NCI-H146 treated with DMSO at 0.1 percent for 48 hours (cell line): Measurements from ENCODE around the gene IL1R2.

Experiments
- DNase-seq: peaks from one replicate; lab custom pipeline; 2025; ENCODE audit not compliant: unreplicated experiment; lab: John Stamatoyannopoulos, UW

IL1R2 gene

GRCh38 chr2:101991721-101992145 is at the start of gene IL1R2:
IL1R2 (plus strand) TSS chr2:101991960; CDS start chr2:102008576, 16,616 bp downstream.
- DNase-seq = no peak

- no peak for DNase-seq
These were observed 48.9 kb upstream of the IL1R2 start for GRCh38 chr2:101942851-101943250.

GRCh38 chr2:101946372-101947039 is 45.3 kb upstream of the IL1R2 start:
- no peak for DNase-seq

GRCh38 chr2:101947374-101947773 is 44.4 kb upstream of the IL1R2 start:
- DNase-seq = no peak

GRCh38 chr2:101948625-101949155 is 43.1 kb upstream of the IL1R2 start:
- no peak for DNase-seq

GRCh38 chr2:101949304-101949703 is 42.5 kb upstream of the IL1R2 start:
- DNase-seq = no peak

GRCh38 chr2:101951296-101951695 is 40.5 kb upstream of the IL1R2 start:
- DNase-seq = no peak

GRCh38 chr2:101952551-101952950 is 39.2 kb upstream of the IL1R2 start:
- no peak for DNase-seq

GRCh38 chr2:101956465-101957438 is 35.0 kb upstream of the IL1R2 start:
- no peak for DNase-seq

GRCh38 chr2:101958061-101958460 is 33.7 kb upstream of the IL1R2 start:
- DNase-seq = no peak

GRCh38 chr2:101960819-101961337 is 30.9 kb upstream of the IL1R2 start:
- no peak for DNase-seq

- DNase-seq = no peak
These were observed 30.2 kb upstream of the IL1R2 start for GRCh38 chr2:101961338-101962191.

GRCh38 chr2:101962309-101962708 is 29.5 kb upstream of the IL1R2 start:
- DNase-seq = no peak

GRCh38 chr2:101963198-101963597 is 28.6 kb upstream of the IL1R2 start:
- DNase-seq = no peak

- no peak for DNase-seq
These were observed 23.8 kb upstream of the IL1R2 start for GRCh38 chr2:101967826-101968513.

- DNase-seq = no peak
These were observed 22.0 kb upstream of the IL1R2 start for GRCh38 chr2:101969723-101970122.

- DNase-seq = no peak
These were observed 20.9 kb upstream of the IL1R2 start for GRCh38 chr2:101970901-101971300.

GRCh38 chr2:101971836-101972235 is 19.9 kb upstream of the IL1R2 start:
- no peak for DNase-seq

GRCh38 chr2:101972621-101973434 is 18.9 kb upstream of the IL1R2 start:
- no peak for DNase-seq
